ENCODE results near the gene LEMD1.

DNA sequence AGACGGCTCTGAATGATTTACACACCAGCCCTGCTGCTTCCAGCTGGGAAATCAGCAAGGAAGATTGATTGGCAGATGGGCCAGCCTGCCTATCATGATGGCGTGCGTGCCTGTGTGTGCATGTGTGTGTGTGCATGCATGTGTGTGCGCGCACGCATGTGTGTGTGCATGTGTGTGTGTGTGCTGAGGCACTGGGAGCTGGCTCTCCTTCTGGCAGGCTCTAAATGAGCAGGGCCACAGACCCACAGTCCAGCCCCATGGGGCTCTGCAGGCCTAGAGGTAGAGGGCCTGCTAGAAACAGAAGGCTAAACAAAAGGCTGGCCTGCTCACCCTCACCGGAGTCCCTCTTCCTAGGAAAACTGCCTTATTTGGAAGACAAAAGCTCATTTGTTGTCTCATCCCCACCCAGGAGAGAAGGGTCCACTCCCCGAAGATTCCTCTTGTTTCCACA lies 71.1 kb downstream of the LEMD1 start:
- TF ChIP-seq, protein P1, sequence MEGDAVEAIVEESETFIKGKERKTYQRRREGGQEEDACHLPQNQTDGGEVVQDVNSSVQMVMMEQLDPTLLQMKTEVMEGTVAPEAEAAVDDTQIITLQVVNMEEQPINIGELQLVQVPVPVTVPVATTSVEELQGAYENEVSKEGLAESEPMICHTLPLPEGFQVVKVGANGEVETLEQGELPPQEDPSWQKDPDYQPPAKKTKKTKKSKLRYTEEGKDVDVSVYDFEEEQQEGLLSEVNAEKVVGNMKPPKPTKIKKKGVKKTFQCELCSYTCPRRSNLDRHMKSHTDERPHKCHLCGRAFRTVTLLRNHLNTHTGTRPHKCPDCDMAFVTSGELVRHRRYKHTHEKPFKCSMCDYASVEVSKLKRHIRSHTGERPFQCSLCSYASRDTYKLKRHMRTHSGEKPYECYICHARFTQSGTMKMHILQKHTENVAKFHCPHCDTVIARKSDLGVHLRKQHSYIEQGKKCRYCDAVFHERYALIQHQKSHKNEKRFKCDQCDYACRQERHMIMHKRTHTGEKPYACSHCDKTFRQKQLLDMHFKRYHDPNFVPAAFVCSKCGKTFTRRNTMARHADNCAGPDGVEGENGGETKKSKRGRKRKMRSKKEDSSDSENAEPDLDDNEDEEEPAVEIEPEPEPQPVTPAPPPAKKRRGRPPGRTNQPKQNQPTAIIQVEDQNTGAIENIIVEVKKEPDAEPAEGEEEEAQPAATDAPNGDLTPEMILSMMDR (IDR thresholded peaks at IDR 0.05): no peak
- TF ChIP-seq POLR2A (IDR thresholded peaks at IDR 0.05): no peak
- no peak for TF ChIP-seq EP300 (IDR thresholded peaks at IDR 0.05)
